Pons (tissue), 1 donor: ENCODE measurements around the gene COL9A1.

ENCODE experiments used
- DNase-seq: peaks from one replicate; pipeline ENCODE4 v3.0.0-alpha.2; 2016; ENCODE audit warnings: low spot score

The COL9A1 gene

DNA sequence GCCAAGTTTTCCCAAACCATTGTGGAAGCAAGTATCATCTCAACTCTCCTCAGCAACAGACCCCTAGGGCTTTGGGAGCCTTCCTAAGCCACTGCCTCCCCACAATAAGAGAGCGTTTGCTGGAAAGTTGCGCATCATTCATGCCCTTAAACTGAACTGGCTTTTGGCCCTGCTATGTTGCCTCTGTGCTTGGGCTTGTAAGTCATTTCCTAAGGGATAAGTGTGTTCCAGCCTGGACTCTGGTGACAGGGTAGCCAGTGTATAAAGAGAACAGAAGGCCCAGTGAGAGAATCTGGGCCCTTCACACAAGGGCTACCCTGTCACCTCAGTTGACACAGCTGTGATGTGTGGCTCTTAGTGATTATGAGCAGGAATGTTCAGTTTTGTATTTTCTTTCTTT is 77.8 kb downstream of the COL9A1 start:
- DNase-seq, result peak; percentile 94

DNA sequence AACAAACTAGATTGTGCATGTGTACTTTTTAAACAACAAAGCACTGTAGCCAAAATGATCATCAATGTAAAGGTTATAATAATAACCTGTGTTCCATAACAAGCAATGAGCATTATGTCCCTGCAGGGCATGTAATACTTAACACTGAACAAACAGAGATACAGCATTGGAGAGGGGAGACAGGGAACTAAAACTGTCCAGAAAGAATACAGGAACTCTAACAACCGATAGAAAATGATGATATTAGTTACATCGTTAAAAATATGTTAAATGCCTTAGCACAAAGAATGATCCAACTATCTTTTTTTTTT is 80.5 kb downstream of the COL9A1 start:
- DNase-seq, result no peak

DNA sequence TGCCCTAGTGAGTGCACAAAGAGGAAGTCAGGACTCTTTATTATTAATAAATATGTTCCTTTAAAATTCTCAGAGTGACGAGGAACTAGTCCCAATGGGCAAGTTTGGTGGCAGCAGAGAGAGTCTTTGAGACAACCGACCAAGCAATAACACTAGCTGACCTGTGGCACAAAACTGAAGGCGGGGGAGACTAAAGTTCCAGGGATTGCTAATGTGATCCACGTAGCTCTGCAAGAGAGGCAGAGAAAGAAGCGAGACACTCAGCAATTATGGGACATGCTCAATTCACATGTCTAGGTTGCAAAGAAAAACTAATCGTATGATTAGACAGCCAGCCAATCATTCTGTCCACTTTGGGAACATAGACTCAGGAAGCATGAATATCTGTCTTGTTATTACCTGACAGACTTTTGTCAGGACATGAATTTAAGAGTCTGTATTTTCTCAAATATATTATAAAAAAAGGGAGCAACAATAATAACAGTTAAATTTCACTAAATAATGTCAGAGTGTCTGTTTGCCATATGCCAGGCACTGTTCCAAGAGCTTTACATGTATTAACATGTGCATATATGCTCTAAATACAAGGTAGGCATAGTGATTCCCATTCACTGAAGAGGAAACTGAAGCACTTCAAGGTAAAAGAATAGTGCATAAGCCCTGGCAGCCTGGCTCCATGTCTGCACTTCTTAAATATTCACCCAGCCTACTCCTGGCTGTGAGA is 81.0 kb downstream of the COL9A1 start:
- no peak for DNase-seq

DNA sequence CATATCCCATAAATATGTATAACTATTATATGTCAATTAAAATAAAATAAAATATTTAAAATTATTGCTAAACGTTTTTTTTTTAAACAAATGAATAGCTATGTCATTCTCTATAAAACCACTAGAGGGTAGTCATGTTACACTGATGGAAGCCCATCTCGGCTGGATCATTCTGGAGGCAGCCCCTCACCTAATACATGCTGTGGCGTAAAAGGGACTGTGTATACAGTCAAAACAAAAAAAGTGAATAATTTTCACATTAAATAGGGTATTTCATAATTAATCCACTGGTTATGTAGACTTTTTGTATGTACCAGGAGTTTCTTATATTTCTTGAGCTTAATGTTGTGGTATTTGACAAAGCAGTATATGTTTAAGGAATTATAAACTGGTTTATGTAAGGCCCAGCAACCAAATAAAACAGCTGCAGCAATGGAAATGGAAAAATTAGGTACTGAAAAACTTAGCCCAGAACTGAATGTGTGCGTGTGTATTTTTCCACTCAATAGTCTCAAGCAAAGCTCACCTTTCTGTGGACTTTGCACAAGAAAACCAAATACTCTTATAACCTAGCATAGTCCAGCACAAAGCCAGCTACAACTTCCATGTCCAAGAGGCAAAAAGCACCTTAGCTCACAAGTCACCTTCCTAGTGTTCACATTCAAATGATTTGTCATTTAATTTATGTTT is 81.7 kb downstream of the COL9A1 start:
- DNase-seq, result peak; percentile 57

DNA sequence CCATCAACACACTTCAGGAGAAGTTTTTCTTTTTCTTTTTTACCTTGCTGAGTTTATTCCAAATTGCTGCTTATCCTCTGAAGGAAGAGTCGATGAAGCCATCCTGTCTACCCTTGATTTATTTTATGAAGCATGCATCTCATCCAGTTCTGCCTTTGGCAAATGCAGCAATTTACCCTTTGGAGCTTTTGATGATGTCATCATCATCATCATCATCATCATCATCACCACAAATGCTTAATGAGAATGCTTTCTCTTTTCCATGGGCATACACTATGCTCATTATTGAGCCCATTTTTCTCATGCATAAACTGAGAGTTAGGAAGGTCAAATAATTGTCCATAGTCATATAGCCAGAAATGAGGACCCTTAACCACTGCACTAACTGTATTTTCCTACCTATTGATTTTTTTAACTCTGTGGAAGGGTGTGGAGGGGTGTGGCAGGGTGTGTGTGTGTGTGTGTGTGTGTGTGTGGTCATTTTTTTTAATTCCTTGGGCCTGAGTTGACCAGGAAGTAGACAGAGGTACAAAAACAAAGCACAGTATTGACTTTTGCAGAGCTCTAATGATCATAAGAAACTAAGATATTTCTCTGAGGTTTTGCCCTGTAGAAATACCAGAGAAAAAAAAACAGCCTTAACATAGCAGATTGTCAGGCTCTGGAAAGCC is 82.8 kb downstream of the COL9A1 start:
- no peak for DNase-seq

DNA sequence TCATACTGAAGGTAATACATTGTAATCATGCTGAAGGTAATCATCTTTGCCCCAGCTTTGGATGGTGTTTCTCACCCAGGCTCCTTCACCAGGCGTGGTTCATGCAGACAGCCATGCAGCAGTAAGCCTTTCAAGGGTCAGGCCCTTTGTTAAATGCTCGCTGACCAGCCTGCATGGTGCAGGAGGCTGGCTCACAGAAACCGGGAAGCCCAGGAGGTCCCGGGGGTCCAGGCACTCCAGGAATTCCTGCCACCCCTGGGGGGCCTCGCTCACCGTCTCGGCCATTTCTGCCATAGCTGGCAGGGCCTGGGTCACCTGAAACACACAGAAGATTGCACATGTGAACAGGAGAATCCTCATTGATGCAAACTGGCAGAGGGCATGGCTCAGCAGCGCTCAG is 86.1 kb downstream of the COL9A1 start:
- no peak for DNase-seq

DNA sequence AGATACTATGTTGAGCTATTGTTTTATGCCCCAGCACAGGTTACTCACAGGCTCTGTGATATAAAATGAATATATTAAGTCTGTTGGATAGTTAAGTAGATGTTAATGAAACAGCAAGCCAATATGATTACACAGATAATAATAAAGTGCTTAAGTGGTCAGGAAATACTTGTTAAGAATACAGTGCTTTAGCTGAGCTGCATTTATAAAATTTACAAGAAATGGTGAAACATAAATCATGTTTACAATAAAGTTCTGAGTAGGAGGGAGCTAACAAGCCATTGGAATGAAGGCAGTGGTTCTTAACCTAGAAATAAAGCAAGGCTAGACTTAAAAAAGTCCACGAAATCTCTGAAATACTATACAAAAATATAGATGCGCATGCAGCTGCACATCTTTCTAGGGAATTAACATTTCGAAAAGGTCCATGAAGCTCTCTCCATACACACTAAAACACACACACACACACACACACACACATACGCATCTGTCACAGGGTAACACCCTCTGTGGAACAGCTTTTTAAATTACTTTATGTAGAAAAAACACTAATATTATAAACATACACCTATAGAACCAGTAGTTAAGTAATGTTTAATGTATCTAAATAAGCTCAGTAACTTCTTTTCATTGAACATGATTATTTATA is 87.3 kb downstream of the COL9A1 start:
- no peak for DNase-seq

DNA sequence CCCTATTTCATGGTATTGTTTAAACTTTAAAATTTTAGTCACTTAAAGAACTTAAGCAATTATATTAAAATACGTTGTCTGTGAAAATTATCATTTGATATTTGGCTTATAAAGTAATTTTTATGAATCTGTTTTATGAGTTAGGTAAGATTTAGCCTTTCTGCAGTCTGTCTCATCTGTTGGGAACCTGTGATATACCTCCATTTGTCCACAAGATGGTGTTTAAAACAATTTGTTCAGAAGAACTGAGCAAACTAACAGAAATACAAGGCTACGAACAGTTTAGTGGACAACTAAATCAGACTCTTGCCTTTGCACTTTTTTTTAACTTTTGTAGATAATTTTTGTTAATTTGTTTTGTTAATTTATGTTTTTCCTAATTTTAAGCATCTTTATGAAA is 92.4 kb downstream of the COL9A1 start:
- no peak for DNase-seq

DNA sequence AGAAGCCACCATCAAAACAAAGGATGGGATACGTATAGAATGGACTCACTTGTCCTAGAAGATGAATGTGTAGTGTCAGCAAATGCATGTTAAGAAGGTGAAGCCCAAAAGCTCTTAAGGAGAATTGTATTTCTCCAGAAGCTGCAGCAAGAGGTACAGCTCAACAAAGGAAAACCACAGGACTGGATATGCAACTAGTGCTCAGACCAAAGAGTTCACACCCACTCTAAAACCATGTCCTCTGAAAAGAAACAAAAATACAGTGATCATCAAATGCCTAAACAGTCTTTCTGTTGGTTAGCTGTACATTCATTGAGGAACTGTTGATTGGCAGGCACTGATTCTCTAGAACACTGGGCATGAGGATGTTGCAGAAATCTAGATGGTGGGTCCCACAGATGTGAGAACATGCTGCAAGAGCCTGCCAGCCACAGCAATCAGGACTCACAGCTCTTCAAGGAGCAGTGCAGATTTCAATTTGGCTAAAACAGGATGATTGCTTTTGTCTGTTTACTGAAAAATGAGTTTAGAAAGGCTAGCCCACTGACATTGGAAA is 94.6 kb downstream of the COL9A1 start:
- no peak for DNase-seq

DNA sequence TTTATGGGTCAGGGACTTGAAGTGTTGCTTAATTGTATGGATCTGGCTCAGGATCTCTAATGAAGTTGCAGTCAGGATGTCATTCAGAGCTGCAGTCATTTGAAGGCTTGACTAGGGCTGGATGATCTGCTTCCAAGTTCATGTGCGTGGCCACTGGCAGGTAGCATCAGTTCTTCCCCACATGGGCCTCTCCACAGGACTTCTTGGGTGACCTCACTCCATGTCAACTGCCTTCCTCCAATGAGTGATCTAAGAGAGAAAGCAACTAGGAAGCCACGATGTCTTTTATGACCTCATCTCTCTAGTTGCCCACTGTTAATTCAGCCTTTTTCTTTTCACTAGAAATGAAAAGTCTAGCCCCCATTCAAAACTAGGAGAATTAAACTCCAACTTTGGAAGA is 104.1 kb downstream of the COL9A1 start:
- DNase-seq, result no peak

DNA sequence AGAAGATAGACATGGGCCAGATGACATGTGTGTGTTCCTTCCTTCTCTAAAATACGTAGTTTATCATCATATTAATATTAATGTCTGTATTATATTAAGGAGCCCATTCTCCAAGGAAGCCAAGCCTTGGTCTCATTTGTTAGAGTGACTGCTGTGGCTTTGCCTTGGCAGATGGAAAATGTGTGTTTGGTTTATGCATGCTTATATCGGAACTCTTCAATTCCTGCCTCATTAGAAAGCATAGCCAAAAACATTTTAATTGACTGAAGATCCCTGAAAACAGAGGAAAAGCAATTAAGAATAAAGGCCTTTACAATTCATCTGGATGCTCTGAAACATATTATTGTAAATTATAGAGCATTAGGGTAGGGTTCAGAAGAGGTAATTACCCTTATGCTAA is 106.4 kb downstream of the COL9A1 start:
- no peak for DNase-seq

DNA sequence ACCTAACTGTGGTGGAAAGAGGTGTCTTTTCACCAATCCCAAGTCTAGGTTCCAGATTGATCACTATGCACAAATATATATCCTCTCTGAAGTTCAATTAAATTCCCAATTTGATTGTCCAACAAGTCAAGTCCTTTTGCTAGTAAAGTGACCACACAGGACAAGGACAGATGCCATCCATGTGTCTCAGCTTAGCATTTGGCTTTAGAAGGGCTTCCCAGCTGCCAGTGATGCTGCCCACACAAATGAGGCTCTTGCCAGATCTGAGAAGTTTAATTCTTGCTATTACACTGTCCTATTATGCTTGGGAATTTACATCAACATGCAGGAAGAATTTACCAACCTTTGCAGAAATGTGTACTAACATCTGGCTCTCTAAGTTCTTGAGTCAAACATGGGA is 108.5 kb downstream of the COL9A1 start:
- DNase-seq, result no peak

DNA sequence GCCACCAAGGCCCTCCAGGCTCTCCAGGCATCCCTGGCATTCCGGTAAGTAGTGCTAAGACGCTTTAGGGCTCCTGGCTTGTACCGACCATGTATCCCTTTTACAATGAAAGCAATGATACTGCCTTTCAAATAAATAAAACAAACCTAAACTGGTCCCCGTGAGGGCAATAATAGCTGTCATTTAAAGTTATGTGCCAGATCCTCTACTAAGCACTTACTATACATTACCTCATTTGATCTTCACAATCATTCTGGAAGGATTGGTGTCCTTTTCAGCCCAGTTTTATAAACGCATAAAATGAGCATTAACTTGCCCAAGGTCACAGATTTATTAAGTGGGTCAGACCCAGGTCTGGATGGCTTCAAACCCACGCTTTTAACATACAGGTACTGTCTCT is 114.7 kb downstream of the COL9A1 start:
- no peak for DNase-seq

DNA sequence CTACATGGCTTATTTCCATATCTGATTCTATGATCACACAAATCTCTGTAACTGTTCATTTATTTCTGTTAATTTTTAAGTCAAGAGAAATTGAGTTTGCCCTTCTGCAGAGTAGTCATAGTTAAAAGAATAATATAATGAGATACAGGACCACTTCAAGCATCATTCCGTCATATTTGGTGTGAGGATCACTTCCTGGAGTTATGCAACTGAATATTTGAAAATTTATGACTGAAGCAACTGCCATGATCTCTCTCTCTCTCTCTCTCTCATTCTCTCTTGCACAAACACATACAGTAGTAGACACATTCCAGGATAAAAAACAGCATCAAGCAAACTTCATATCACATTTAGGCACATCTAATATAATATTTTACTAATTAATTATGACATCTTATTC is 116.4 kb downstream of the COL9A1 start:
- no peak for DNase-seq

DNA sequence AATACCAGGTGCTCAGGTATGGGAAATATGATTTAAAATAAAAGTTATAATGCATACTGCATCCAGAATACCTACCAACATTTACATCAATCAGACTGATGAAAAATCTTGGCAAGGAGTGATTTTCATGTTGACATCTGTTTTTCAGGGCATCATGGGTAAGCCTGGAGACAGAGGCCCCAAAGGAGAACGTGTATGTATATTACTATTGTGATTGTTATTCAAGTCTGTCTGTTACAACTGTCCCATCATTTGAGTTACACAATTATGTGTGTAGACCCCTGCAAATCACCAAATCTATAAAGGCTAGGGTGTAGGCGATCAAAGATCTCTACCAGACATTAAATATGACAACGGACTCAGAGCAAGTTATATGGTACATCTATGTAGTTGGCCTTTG is 118.2 kb downstream of the COL9A1 start:
- DNase-seq, result no peak

DNA sequence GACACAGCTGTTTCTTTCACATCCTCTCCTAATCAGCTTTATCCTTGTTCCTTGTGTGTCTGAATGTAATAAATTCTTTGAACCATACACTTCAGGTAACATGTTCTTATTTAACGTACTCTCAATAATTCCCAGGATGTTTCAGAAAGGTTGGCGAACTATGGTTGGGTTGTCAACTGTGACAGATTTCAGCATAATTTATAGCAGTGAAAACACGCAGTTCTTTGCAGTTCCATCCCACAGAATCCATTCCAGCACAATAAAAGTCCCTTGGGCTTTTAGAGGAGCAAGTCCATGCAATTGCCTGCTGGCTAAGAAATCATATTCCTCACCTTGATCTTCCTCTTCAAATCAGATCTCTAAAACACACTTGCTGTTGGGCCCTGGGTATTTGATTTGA is 119.3 kb downstream of the COL9A1 start:
- no peak for DNase-seq

DNA sequence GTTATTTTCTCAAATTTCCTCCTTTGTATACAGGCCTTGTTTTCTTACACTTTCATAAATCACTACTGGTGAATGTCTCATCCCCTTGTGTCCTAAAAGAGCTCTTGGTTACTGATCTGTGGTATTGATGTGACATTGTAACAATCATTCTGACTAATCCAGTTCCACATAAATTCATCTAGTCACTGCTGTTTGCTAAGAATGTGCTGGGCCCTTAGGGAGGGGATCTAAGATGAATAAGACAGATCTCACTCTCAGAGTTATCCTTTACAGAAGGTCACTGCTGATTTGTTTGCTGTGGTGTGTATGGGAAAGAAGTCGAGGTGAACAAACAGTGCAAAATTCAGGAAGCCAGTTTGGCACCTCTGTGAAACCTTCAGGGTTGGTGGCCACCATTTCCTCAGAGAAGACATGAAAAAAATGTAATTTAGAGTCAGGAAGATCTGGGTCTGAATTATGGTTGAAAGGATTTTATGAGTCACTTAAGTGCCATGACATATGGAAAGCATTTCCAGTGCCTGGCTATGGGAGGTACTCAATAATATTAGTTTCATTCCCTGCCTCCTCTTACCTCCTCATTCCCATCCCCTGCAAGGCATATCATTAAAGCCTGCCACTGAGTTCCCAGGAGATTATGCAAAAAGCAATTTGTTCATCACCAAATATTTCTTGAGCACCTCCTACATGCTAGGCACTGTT is 121.8 kb downstream of the COL9A1 start:
- no peak for DNase-seq

DNA sequence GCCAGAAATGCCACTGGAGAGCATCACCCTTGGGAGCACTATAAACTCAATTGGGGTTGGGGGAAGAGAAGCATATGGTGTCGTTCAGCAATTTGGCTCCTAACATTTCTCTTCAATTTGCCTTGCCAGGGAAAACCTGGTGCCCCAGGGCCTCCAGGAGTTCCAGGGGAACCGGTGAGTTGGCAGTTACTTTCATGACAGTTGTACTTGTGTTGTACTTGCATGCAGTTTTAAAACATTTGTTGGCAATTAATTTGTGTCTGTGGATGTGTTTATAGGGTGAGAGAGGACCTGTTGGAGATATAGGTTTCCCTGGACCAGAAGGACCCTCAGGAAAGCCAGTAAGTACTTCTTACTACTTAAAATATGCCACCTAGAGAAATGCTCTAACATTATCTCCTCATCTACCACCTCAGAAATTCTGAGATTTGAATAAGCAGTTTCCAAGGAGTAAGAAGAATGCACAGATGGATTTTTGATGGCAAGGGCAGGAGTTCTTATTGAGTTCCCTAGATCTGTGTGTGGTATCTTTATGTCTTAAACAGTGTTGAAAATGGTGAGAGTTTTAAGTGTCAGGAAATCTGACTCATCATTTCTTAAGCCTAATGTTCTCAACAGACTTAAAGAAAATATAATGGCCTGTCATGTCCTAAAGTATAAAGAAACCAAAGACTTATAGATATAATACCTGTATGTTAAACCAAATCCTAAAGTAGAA is 122.5 kb downstream of the COL9A1 start:
- no peak for DNase-seq

DNA sequence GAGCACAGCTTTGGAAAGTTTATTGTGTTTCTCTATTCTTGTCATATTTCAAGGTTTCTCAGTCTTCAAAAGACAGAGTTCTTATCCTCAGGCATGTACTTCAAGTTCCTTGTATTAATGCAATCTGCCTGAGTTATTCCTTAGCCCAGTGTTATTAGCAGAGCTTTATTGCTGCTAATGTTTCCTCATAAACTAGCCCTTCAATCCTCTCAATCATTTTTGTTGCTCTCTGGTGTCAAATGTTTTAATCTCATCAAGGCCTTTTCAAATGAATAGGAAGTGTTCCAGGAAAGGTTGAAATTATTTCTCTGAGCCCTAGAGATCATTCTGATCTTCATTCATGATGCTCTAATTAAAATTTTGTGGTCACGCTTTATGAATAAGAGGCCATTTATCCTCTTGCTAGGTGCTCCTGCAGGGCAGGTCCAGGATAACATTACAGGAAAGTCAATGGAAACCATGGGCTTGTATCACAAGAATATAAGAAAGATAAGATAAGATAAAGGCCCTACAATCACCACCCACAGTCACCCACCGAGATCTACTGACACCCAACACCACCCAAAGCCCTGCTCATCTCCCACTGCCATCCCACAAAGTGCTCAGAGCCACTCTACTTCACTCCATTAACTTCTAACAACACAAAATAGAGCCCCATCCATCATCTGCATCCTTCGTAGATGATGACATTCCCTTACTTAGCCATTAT is 125.9 kb downstream of the COL9A1 start:
- no peak for DNase-seq

DNA sequence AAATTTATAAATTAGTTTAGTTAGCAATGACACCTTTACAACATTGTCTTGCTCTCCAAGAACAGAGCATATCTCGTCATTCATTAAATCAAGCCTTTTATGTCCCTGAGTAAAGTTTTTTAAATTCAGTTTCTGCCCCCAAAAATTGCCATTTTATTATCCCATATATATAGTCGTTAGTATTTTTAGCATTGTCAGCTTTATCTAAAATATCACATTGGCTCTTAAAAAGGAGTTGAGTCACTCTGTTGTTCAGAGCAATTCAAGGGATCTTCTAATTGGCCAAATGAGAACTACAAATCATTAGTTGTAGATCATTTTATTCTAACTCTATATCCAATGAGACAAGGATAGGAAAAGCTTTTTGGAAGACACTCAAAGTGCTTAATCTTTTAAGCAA is 127.1 kb downstream of the COL9A1 start:
- DNase-seq, result no peak

DNA sequence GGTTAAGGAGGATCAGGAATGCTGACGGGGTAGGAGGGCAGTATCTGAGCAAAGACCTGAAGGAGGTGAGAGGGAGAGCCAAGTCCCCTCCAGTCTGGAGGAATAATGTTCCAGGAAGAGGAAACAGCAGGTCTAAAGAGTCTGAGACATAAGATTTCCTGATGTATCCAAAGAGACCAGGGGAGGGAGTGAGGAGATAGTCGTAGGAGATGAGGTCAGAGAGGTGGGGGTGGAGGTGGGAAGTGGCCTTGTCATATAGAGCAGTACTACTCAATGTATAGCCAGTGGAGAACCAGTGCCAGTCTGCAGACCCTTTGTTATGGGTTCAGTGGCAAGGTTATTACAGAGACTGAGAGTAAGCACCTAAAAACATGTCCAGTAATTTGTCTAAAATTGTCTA is 130.6 kb downstream of the COL9A1 start:
- no peak for DNase-seq
